Testis (tissue), 2 donors: Measurements from ENCODE around the gene SPTSSA.

Source experiments
- CTCF ChIP-seq, 3 experiments: fragments of 450-650 bp in 2 of 3; fragments of 200-600 bp in 1 of 3; sonication (generic) in 1 of 3; IDR thresholded peaks; one replicate each; pipeline ENCODE4 v1.5.1; 2016 to 2019; ENCODE audit warnings: antibody characterized with exemption in 3 of 3, mild to moderate bottlenecking in 2 of 3, moderate library complexity in 1 of 3
- POLR2A ChIP-seq: fragments of 450-650 bp; IDR thresholded peaks from one replicate; pipeline ENCODE4 v1.6.1; 2017; ENCODE audit warnings: antibody characterized with exemption, mild to moderate bottlenecking, moderate library complexity

- TF ChIP-seq CTCF (IDR thresholded peaks at IDR 0.05) (no peak), POLR2A (no peak)
These were observed 12.2 kb upstream of the SPTSSA start for GRCh38 chr14:34474187-34474679.
